Measurements from ENCODE around the gene TRAPPC3. TPM values are rescaled to one million over a fixed set of nuclear protein-coding genes. Genes with fewer than 3 reads are reported as not detected.

TRAPPC3 gene
- total RNA-seq, 1 donor: 94.6 TPM

DNA sequence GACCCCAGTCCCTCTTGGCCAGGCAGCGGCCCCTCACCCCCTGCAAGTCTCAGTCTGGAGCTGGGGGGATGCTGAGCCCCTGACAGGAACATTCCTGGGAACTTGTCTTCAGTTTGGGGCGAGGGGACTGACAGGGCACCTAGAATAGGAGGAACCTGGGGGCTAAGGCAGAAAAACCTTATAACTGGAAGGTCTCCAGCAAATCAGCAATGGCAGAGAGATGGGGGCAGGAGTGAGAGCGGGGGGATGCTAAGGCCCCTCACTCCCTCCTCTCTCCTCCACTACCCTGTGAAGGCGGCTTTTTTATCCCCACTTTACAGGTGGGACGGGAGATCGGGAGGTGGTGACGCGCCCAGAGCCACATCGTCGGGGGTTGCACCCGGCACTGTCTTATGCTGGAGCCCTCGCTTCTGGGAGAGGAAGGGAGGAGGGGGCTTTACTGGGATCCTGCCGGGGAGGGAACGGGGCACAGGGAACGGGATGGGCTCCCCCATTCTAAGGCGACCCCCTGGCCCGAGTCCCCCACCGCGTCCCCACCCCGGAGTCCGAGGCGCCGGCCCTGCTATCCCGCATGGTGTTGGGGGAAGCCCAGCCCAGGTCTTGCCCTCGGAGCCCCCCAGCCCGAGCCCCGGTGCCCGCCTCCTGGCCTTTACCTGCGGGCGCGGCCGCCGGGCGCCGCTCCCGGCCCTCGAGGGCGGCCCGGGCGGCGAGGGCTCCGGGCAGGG is 24.7 kb downstream of the TRAPPC3 start:
- TF ChIP-seq CTCF (IDR thresholded peaks at IDR 0.05; ENCODE audit: insufficient read depth, low read depth, low read length): no peak
- H3K4me3 ChIP-seq (ENCODE audit: low read depth, low read length): peak overlapping the region; percentile 23
- no peak for DNase-seq (ENCODE audit: low read depth)

DNA sequence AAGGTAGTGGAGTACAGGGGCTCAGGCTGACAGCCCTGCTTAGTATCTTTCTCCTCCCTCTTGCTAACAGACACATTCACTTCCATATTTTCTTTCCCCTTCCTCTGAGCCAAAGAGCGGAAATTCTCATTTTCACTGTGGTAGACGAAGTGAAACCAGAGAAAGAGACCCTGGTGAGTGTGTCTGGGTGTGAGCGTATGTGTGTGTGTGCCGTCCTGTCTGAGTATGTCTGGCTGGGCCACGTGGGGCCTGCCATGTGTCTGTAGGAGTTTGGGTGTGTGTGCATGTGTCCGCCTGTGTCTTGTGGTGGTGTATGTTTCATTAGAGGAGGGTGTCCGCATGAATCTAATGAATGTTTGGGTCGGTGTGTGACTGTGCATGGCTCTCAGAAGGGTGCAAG is 25.9 kb downstream of the TRAPPC3 start:
- no peak overlapping the region for H3K4me3 ChIP-seq (ENCODE audit: low read depth, low read length)
- TF ChIP-seq CTCF (IDR thresholded peaks at IDR 0.05; ENCODE audit: insufficient read depth, low read depth, low read length): no peak
- DNase-seq (ENCODE audit: low read depth): no peak

DNA sequence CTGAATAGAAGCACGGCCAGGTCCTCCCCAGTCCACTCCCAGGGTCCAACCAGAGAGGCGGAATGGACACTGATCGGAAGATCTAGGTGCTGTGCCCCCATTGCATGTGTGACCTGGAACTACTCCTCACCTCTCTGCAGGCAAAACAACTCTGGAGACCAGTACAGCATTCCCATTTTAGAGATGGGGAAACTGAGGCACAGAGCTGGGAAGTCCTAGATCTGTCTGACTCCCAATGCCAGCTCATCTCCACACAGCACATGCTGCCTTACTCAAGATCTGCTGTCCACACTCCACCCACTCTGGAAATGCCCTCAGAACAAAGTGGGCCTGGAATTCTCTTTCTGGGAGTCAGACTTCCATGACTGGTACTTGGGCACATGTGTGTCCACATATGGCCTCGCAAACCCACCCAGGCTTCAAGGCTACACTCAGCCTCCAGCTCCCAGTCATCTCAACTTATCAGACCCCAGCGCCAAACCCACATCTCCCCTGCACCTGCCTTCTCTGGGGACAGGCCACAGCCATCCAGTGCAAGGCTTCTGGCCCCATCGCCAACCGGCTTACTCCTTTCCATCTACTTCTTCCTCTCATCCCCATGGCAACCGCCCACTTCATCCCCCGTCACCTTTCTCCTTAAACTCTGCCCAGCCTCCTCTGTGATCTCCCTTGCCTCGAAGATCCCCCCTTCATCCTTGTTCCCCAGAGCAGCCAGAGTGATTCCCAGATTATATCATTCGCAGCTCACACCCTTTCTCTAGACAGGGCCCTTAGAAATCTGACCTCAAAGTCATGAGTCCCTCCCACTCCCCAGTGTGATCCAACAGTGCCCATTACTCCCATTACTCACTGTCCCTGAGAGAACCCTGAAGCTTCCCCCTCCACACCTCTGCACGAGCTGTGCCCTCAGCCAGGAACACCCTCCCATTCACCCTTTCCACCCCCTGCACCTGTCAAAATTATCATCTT is 26.9 kb downstream of the TRAPPC3 start:
- TF ChIP-seq CTCF (IDR thresholded peaks at IDR 0.05; ENCODE audit: insufficient read depth, low read depth, low read length): no peak
- H3K4me3 ChIP-seq (ENCODE audit: low read depth, low read length): no peak overlapping the region
- DNase-seq (ENCODE audit: low read depth): no peak

- DNase-seq (ENCODE audit: low read depth): no peak
- no peak for TF ChIP-seq CTCF (IDR thresholded peaks at IDR 0.05; ENCODE audit: insufficient read depth, low read depth, low read length)
- no peak overlapping the region for H3K4me3 ChIP-seq (ENCODE audit: low read depth, low read length)
These were observed 29.8 kb downstream of the TRAPPC3 start for GRCh38 chr1:36119456-36119855.

DNA sequence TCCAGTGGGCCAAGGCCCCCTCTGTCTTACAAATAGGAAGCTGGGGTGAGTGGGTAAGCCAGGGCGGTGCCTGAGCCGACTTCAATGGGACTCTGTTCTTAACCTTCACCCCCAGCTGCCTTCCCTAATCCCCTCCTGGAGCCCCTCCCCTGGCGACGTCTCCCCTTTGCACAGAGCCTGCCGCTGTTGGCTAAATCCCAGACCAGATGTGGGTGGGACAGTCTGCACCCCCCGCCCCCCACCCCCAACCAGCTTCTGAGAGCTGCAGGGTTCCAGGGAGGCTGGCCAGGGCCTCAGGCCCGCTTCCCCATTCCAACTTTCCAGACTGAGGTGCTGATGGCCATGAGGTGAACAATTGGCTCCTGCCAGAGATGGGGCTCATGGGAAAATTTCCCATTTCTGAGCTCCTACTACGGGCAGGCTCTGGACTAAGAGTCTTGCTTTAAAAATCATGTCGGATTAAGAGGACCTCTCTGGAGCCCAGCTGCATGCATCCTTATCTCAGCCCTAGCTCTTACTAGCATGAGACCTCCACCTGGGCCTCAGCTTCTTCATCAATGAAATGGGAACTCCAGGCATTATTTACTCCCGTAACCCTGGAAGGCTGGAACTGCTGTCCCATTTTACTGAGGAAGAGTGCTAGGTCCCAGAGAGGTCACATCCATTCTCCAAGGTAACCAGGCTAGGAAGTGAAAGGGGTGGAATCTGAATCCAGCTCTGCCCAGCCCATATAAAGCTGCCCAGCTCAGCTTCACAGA is 30.7 kb downstream of the TRAPPC3 start:
- TF ChIP-seq CTCF (IDR thresholded peaks at IDR 0.05; ENCODE audit: insufficient read depth, low read depth, low read length): no peak
- H3K4me3 ChIP-seq (ENCODE audit: low read depth, low read length): no peak overlapping the region
- peak; percentile 42 for DNase-seq (ENCODE audit: low read depth)

DNA sequence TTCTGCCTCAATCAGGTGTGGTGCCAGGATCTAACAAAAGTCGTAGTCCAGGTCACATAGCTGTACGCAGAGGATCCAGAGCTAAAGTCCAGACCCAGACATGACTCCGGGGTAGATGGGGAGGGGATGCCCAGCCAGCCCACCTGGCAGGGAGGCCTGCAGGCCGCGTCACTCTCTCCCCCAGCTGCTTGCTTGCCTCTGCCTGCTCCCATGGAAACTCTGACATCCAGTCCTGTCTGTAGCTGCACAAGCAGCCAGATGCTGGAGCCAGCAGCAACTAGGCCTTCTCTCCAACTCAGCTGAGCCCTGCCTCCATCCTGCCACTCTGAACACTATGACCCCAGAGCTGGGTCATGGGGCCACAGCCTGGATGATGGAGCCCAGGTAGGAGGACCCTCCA is 32.4 kb downstream of the TRAPPC3 start:
- no peak for TF ChIP-seq CTCF (IDR thresholded peaks at IDR 0.05; ENCODE audit: insufficient read depth, low read depth, low read length)
- no peak overlapping the region for H3K4me3 ChIP-seq (ENCODE audit: low read depth, low read length)
- no peak for DNase-seq (ENCODE audit: low read depth)
